Coronary artery (tissue), 2 donors: ENCODE data around the gene C1QTNF5.

Experiments used
- DNase-seq: peaks from one replicate; pipeline ENCODE4 v3.0.0-alpha.2; 2017; ENCODE audit warnings: low spot score
- H3K27ac ChIP-seq, 2 donors: fragments of 200-600 bp; sonication (generic); one replicate each; pipeline ENCODE4 v1.5.1; 2016 to 2019
- H3K4me3 ChIP-seq: fragments of 200-600 bp; sonication (generic); 2 replicates; pipeline ENCODE4 v1.5.1; 2016; ENCODE audit warnings: mild to moderate bottlenecking, moderate library complexity
- CTCF ChIP-seq: fragments of 200-600 bp; sonication (generic); IDR thresholded peaks from one replicate; pipeline ENCODE4 v1.5.1; 2019; ENCODE audit warnings: antibody characterized with exemption

C1QTNF5 gene

GRCh38 chr11:119305556-119306372 is 34.9 kb downstream of the C1QTNF5 start:
- no peak for TF ChIP-seq CTCF
- peak overlapping the region; percentile 48 for H3K4me3 ChIP-seq
- peak overlapping the region; percentile 95 for H3K27ac ChIP-seq
- DNase-seq = no peak

- no peak for DNase-seq
- TF ChIP-seq CTCF = no peak
- H3K4me3 ChIP-seq = no peak overlapping the region
- no peak overlapping the region for H3K27ac ChIP-seq
Observed at GRCh38 chr11:119303227-119303718, 37.4 kb downstream of the C1QTNF5 start.

- no peak overlapping the region for H3K27ac ChIP-seq
- DNase-seq = peak; percentile 35
- no peak overlapping the region for H3K4me3 ChIP-seq
- no peak for TF ChIP-seq CTCF
Observed at GRCh38 chr11:119300198-119300964, 40.3 kb downstream of the C1QTNF5 start.

GRCh38 chr11:119299416-119299815 is 41.3 kb downstream of the C1QTNF5 start:
- DNase-seq = peak; percentile 55
- no peak overlapping the region for H3K27ac ChIP-seq
- H3K4me3 ChIP-seq = no peak overlapping the region
- no peak for TF ChIP-seq CTCF

- no peak for DNase-seq
- Histone ChIP-seq H3K4me3 (no peak overlapping the region), H3K27ac (no peak overlapping the region)
Observed at GRCh38 chr11:119298726-119299125, 42.0 kb downstream of the C1QTNF5 start.

GRCh38 chr11:119297938-119298337 is 42.7 kb downstream of the C1QTNF5 start:
- H3K27ac ChIP-seq = no peak overlapping the region
- no peak for DNase-seq
- no peak for TF ChIP-seq CTCF
- no peak overlapping the region for H3K4me3 ChIP-seq

More at GRCh38 chr11:119298726-119299125, 42.0 kb downstream of the C1QTNF5 start:
- no peak for TF ChIP-seq CTCF
